Right kidney (tissue), 1 donor: Measurements from ENCODE around the gene PTK7.

Experiments
- DNase-seq: peaks from one replicate; pipeline ENCODE4 v3.0.0-alpha.2; 2016

Gene PTK7

DNA sequence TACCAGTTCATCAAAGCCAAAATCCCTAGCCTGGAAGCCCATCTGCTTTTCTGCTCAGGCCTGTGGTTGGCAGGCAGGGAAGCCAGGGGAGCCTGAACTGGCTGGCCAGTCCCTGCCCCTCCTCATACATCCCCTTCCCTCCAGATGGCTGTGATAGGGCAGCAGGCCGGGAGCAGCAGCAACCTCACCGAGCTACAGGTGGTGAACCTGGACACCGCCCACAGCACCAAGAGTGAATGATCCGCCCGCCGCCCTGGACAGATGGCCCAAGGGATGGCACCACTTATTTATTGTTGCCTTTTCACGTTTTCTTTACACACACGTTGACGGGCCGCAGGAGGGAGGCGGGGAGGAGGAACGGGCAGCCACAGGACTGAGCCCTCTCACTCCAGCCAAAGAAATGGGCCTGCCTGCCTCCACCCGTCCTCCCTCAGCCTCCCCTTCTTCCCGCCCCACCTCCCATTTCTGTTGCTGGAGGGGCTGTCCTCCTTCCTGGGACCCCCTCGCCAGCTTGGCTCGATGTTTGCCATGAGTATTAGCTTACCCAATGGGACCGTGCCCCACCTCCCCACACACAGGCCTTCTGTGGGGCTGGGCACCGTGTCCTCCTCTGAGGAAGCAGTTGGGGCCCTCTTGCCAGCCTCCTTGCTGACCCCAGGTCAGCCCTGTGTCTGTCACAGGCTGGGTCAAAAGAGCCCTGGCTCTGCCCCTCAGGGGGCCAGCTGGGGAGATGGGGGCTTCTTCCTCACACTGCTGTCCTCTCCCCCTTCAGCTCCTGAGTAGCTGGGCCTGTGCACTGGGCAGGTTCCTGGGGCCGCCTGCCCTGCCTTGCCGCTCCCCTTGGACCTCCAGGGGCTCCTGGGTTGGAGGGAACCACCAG, 103.1 kb downstream of the PTK7 start:
- DNase-seq: no peak

DNA sequence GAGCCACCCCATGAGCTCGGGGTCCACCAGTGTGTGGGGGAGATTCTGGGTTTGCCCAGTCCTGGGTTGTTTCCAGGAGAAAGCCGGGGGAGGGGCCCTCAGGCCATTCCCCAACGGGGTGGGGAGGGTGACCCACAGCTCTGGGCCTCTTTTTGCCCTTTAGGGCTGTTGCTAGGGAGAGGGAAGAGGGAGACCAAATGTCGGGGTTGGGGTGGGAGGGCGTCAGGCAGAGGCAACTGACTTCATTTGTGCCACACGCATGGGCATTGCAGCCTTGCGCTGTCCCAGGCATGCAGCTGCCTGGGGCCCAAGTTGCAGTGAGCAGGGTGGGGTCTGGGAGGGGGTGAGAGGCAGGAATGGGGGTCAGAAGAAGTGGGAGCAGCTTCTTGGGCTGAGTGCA, 103.9 kb downstream of the PTK7 start:
- DNase-seq: no peak

DNA sequence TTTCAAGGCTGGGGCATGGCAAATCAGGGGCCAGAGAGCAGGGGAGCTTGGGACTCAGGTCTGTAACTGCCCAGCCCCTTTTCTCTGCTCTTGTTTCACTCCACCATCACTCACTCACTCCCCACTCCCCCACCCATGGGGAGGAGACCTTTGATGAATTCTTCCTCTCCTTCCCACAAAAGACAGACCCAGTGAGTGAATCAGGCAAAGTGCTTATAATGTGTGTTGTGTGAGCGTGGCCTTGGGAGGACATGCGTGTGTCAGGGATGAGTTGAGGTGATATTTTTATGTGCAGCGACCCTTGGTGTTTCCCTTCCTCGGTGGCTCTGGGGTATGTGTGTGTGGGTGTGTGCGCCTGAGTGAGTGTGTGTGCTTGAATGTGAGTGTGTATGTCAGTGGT, 104.9 kb downstream of the PTK7 start:
- peak; percentile 30 for DNase-seq

DNA sequence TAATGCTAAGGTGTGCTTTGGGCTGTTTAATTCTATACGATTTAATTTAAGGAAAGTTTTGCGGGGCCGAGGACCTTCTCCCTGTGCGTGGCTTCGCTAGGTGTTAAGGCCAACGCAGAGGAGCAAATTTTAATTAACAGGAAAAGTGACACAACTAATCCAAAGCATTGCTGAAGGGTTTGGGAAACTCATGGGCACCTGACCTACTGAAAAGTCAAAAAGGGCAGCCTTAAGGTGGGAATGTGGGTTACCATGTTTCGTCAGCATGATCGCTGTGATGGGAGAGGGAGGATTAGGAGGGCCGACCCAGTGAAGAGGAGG, 105.5 kb downstream of the PTK7 start:
- DNase-seq: no peak

DNA sequence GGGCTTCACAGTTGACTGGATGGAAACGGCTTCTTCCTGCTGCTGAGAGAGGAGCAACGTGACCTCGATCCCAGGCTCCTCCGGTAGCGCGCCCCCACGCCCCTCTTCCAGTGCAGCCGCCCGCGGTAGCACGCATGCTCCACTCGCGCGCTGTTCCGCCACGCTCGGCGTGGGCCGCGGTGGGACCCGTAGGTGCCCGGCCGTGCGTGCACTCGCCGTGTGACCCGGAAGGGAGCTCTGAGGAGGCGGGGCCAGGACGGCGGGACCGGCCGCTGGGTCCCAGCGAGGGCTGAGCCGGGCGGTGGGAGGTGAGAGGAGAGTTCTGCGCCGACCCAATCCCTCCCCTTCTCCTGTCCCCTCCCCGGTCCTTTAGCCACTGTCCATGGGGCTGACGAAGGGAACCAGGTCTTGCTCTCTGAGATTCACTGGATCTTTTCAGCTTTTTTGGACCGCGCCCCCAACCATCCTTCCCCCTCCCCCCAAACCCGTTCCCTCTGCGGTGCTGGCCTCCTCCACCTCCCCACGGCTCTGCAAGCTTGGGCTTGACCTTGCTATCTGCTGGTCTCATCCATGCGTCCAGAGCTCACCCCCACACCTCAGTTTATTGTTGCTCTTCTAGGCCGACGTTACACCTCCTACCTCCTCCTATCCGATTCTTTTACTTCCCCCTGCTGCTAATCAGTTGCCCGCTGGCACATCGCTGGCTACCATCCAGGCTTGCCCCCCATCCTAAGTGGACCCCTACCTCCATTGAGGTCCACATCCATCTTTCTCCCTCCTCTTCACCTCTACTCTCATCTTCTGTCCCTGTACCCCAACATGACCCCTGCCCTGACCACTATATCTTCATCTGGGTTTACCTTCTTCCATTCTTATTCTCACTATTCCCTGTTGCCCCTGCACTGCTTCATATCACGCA, 106.1 kb downstream of the PTK7 start, which contains the start of gene CUL9:
Gene CUL9, plus strand, starts transcription at position 255 of the 919 bp plus-strand sequence. CDS start 2,115 bp downstream, outside the sequence.
- DNase-seq: peak; percentile 75

DNA sequence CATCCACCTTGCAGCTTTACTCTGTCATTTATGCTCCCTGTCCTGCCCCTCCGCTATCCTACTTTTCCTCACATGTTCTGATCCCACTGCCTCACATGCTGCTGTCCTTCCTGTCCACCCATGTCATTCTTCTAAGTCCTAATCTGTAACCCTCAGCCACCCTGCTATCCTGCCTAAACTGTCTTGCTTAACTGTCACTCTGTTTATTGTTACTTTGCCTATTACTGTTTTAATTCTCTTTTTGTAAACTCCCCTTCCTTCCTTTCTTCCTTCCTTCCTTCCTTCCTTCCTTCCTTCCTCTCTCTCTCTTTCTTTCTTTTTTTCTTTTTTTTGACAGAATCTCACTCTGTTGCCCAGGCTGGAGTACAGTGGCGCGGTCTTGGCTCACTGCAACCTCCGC, 107.3 kb downstream of the PTK7 start:
- no peak for DNase-seq

DNA sequence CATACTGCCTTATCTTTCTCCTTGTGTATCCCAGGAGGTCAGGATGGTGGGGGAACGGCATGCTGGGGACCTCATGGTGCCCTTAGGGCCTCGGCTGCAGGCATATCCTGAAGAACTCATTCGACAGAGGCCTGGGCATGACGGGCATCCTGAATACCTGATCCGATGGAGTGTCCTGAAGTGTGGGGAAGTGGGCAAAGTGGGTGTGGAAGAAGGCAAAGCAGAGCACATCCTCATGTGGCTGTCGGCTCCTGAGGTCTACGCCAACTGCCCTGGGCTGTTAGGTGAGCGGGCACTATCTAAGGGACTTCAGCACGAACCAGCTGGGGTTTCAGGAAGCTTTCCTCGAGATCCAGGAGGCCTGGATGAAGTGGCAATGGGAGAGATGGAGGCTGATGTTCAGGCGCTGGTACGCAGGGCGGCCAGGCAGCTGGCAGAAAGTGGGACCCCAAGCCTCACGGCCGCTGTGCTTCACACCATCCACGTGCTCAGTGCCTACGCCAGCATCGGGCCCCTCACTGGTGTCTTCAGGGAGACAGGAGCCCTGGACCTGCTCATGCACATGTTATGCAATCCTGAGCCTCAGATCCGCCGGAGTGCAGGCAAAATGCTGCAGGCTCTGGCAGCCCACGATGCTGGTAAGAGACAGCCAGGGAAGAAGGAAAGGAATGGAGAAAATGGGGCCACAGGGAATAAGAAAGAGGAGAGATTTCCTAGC, 108.3 kb downstream of the PTK7 start:
- no peak for DNase-seq

DNA sequence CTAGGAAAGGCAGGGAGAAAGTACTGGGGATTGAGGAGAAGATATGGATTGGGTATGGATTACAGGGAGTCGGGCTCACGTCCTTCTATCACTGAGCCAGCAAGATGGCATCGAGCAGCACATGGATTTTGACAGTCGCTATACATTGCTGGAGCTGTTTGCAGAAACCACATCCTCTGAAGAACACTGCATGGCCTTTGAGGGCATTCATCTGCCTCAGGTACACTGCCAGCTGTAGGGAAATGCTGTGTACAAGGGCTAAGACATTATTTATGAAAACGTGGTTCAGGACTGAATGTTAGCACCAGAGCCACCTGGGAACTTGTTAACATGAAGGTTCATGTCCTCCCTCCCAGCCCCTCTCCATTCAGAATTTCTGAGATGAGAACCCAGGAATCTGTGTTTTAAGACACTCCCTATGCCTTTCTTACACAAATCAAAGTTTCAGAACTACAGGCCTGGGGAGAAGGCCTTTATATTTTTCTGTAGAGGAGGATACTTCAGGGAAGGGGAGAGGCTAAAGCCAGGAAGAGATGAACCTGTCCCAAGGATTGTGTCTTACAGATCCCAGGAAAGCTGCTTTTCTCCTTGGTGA, 109.4 kb downstream of the PTK7 start:
- DNase-seq: no peak

DNA sequence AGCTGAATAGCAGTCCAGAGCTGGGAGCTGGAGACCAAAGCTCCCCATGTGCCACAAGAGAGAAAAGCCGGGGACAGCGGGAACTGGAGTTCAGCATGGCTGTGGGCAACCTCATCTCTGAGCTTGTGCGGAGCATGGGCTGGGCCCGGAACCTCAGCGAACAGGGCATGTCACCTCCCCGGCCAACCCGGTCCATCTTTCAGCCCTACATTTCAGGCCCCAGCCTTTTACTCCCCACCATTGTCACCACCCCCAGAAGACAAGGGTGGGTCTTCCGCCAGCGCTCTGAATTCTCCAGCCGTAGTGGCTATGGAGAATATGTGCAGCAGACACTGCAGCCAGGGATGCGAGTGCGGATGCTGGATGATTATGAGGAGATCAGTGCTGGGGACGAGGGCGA, 109.9 kb downstream of the PTK7 start:
- DNase-seq: no peak

DNA sequence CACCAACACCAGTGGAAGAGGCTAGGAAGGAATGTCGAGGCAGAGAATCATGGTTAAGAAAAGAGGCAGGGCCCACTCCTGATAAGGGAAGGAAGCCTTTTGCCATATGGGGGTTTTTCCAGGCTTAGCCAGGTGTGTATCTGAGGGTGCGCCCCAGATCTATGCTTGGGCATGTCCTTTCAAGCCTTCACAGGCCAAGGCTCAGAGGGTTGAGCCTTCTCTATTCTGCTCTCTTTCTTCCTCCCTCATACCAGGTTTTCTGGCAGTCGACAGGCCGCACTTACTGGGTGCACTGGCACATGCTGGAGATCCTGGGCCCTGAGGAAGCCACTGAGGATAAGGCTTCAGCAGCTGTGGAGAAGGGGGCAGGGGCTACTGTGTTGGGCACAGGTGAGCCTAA, 110.6 kb downstream of the PTK7 start:
- no peak for DNase-seq

DNA sequence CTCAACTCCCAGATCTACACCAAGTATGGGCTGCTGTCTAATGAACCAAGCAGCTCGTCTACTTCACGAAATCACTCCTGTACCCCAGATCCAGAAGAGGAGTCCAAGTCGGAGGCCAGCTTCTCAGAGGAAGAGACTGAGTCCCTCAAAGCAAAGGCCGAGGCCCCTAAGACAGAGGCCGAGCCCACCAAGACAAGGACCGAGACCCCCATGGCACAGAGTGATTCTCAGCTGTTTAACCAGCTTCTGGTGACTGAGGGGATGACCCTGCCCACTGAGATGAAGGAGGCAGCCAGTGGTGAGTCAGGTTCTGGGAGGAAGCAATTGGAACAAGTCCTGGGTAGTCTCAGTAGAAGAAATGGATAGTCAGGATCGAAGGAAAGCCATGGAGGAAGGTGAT, 111.7 kb downstream of the PTK7 start:
- DNase-seq: no peak

DNA sequence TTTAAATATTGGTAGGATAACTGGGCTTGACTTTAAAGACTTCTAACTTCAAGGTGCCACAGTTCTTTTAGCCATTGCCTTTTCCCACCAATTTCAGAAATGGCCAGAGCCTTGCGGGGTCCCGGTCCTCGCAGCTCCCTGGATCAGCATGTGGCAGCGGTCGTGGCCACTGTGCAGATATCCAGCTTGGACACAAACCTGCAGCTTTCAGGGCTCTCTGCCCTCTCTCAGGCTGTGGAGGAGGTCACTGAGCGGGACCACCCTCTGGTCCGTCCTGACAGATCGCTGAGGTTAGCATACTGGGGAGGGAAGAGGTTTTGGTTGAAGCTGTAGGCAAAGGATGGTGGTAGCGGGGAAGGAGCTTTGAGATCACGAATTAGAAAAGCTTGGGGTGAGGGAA, 112.3 kb downstream of the PTK7 start:
- no peak for DNase-seq

DNA sequence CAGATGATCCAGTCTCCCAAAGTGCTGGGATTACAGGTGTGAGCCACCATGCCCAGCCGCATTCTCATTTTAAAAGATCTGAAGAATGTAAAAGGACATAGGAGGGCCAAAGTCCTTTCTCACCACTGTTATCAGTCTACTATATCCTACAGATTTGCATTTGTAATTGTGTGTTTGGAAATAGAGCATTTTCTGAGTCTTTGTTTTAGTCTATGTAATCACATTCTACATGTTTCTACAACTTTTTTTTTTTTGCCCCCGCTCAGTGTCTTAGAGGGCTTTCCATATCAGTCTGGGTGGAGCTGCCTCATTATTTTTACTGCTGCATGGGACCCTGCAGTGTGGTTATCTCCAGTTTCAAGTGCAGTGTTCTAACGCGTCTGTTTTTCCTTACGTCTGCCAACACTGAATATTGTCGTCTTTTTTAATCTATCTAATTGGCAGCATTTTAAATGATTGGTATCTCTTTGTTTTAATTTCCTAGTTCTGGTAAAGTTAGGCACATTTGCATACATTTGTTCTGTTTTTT, 113.7 kb downstream of the PTK7 start:
- no peak for DNase-seq

DNA sequence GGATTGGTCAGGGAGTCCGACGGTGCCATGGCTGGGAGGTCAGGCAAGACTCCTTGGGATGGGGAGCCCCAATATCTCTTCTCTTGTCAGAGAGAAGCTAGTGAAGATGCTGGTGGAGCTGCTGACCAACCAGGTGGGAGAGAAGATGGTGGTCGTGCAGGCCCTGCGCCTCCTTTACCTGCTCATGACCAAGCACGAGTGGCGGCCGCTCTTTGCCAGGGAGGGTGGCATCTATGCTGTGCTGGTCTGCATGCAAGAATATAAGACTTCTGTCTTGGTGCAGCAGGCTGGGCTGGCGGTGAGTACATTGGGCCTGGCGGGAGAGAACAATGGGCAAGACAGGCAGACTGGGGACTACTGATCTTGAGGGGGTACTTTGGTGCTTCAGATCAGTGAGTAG, 116.8 kb downstream of the PTK7 start:
- DNase-seq: no peak

DNA sequence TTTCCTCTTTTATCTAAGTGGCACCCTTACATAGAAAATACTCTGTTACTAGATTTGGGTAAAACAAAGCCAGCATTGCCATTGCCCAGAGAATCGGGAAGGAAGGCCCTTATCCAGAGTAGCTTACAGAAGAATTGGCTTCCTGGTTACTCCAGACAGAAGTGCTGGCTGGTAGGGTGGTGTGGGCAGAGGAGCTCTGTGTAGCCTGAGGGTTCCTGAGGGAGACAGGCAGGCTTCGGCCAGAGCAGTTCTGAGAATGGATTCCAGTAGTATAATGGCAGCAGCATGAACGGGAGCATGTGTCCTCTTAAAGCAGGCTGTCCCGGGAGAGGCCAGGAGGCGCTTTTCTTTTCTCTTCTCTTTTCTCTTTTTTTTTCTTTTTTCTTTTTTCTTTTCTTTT, 117.8 kb downstream of the PTK7 start:
- DNase-seq: no peak

DNA sequence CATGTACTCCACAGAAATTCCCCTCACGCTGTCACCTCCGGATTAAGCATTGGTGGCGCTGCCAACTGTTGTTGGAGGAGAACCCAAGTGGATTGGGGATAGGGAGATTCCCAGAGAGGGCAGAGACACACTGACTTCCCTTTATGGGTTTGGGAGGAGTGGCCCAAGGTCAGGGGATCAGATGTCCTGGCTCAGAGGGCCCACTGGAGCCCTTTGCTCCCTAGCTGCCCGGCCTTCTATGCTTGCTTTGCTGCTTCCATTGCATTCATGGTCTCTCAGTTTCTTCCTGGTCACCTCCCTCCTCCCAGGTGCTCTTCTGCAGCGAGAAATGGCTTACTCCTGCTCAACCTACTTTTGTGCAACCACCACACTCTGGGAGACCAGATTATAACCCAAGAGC, 120.2 kb downstream of the PTK7 start:
- no peak for DNase-seq

DNA sequence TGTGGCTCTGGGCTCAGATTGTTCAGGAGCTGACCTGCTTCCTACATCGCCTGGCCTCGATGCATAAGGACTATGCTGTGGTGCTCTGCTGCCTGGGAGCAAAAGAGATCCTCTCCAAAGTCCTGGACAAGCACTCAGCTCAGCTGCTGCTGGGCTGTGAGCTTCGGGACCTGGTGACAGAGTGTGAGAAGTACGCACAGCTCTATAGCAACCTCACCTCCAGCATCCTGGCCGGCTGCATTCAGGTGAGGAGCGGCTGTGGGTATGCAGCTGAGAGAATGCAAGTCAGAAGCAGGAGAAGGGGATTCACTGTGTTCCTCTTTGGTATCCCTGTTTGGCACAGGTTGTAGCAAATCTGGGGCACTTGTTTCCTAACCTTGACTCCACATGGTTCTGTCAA, 123.8 kb downstream of the PTK7 start:
- DNase-seq: no peak

DNA sequence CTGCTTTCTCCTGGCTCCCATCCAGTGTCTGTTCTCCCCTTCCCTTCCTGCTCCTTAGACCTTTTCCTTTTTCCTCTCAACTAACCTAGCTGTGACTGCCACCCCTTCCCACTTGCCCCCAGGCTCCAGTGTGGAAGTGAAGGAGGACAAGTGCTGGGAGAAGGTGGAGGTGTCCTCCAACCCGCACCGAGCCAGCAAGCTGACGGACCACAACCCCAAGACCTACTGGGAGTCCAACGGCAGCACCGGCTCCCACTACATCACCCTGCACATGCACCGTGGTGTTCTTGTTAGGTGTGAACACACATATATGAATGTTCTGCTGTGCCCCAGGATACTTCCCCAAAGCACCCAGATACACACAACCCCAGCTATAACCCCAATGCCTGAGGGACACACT, 124.4 kb downstream of the PTK7 start:
- no peak for DNase-seq

DNA sequence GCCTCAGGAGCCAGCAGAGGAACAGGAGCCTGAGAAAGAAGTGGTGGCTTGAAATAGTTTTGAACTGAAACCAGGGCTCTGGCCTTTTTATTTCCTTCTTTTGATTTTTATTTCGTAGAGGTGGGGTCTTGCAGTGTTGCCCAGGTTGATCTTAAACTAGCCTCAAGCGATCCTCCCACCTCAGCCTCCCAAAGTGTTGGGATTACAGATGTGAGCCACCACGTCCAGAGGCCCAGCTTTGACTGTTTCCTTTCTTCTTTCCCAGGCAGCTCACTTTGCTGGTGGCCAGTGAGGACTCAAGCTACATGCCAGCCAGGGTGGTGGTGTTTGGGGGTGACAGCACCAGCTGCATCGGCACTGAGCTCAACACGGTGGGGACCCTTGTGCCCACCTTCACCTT, 126.3 kb downstream of the PTK7 start:
- DNase-seq: no peak

DNA sequence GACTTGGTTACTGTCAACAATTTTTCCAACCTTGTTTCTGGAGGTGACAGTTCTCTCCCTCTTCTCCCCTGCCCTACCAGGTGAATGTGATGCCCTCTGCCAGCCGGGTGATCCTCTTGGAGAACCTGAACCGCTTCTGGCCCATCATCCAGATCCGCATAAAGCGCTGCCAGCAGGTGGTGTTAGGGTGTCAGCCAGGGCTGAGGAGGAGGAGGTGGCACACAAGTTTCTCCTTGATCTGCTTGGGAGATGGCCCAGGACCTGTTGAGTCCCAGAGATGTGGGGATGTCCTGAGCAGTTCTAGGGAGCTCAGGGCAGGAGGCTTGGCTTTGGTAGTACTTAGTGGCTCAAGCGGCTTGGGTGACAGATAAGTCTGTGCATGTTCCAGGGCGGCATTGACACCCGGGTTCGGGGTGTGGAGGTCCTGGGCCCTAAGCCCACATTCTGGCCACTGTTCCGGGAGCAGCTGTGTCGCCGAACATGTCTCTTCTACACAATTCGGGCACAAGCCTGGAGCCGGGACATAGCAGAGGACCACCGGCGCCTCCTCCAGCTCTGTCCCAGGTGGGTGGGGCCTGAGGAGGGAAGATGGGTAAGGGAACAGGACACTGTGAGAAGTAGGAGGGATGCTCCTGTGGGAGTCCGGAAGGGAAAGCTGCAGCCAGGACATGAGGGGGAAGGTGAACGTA, 127.1 kb downstream of the PTK7 start:
- no peak for DNase-seq

DNA sequence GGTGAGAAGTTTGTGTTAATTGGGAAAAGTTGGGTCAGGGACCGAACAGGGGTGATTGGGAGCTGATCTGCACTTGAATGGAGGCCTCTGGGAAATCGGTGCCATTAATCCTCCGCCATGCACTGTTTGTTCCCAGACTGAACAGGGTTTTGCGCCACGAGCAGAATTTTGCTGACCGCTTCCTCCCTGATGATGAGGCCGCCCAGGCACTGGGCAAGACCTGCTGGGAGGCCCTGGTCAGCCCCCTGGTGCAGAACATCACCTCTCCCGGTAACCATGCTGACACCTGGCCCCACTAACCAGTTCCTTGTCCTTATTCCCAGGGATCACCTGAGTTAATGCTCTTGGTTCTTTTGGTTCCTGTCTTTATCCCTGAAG, 127.6 kb downstream of the PTK7 start:
- no peak for DNase-seq
